ENCODE measurements around the gene PCNX1. TPM values are rescaled to one million over a fixed set of nuclear protein-coding genes. Genes with fewer than 3 reads are reported as not detected.

Gene PCNX1
- total RNA-seq, 1 donor from 2014 or later: 68.8 TPM

DNA sequence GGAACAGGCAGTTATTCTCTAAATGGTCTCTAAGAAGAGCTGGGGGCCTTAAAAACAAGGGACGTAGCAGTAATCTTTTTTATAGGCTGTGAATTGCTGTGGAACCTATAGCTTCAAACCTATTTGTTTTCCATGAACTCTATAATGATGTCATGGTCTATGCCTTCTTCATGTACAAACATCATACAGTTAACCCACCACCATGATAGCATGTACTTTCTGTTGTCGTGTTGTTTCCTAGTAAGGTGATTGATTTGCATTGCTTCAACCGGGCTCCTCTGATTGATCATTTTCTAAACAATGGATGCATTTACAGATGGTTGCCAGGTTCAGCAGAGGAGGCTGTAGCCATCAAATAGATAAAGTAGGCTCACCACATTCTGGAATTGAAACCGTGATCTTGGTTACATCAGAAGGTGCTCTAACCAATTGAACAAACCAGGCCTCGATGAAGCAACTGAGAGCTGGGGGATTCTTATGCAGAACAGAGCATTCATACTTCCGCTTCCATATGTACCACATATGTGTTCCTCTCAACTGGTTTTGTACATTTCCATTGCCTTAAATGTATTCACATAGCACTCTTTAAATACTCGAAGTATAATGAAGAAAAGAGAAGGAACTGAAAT lies 25.6 kb upstream of the PCNX1 start:
- DNase-seq (ENCODE audit: low spot score): no peak
- no peaks in the 10 kb centered on the region for H3K9me3 Mint-ChIP-seq (ENCODE audit: unreplicated experiment)
- peaks cover 1% of the 10 kb centered on the region for H3K27me3 Mint-ChIP-seq (ENCODE audit: unreplicated experiment)
- H3K4me1 Mint-ChIP-seq (ENCODE audit: unreplicated experiment): peaks cover 18% of the 10 kb centered on the region
- H3K27ac Mint-ChIP-seq (ENCODE audit: unreplicated experiment): no peak overlapping the region
- H3K36me3 Mint-ChIP-seq (ENCODE audit: low read depth, unreplicated experiment): no peaks in the 10 kb centered on the region
- no peak for TF ChIP-seq CTCF (IDR thresholded peaks at IDR 0.05; ENCODE audit: unreplicated experiment)
- H3K4me3 Mint-ChIP-seq (ENCODE audit: unreplicated experiment): no peak overlapping the region

DNA sequence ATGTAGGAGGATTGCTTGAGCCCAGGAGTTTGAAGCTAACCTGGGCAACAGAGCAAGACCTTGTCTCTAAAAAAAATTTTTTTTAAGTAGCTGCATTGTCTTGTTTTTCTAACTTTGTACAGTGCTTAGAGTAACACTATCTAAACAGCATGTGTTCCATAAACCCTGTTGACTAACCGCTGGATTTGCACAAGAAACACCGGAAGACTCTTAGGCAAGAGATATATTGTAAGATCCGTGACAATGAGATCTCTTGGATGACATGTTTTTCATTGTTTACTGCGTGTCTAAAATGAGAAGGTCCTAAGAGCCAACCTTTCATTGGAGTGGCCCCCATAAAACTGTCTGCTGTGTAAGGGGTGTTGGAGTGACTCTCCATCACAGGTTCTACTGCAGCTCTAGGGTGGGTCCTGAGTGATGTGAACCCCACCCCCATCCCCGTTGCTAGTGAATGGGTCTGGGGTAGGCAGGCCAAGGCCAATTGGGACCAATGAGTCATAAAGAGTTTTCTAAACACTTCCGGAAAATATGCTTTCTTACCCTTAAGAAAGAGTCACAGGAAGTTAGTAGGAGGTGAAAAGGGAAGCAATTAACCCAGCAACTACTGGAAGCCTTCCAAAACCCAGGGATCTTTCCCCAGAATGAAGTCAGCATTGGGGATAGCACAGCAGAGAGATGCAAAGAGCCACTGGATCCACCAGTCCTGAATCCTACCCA lies 24.3 kb upstream of the PCNX1 start:
- H3K36me3 Mint-ChIP-seq (ENCODE audit: low read depth, unreplicated experiment): no peaks in the 10 kb centered on the region
- H3K27ac Mint-ChIP-seq (ENCODE audit: unreplicated experiment): no peak overlapping the region
- no peak for TF ChIP-seq CTCF (IDR thresholded peaks at IDR 0.05; ENCODE audit: unreplicated experiment)
- no peaks in the 10 kb centered on the region for H3K9me3 Mint-ChIP-seq (ENCODE audit: unreplicated experiment)
- peaks cover 21% of the 10 kb centered on the region for H3K4me1 Mint-ChIP-seq (ENCODE audit: unreplicated experiment)
- peaks cover 1% of the 10 kb centered on the region for H3K27me3 Mint-ChIP-seq (ENCODE audit: unreplicated experiment)
- DNase-seq (ENCODE audit: low spot score): no peak
- no peak overlapping the region for H3K4me3 Mint-ChIP-seq (ENCODE audit: unreplicated experiment)

DNA sequence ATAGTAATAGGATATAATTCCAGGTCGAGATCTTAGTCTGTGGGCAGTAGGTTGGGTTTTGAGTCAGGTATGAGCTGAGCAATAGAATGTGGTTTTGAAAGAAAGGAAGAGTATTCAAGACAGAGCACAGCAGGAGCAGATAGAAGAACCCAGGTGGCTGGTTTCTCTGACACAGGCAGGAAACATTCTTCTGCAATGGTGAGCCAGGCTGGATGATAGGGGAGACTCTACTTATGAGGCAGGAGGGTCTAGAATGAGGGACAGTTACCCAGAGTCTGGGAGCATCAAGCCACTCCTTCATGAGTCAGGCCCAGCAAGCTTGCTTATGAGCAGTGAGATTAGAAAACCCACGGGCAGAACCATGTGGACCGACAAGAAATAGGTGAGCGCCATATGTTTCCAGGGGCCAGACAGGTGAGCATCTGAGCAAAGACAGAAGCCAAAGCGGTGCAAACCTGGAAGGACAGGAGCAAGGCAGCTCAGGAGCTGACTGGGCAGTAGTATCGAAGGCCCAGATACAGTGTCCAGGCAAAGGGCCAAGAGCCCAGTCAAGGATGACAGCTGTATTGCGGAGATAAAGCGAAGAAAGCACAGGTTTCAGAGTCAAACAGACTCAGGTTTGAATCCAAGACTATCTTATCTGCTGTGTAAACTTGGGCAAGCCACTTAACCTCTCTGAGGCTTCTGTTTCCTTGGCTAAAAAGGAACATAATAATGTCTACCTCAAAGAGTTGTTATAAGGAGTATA lies 22.5 kb upstream of the PCNX1 start:
- H3K4me1 Mint-ChIP-seq (ENCODE audit: unreplicated experiment): peaks cover 21% of the 10 kb centered on the region
- H3K9me3 Mint-ChIP-seq (ENCODE audit: unreplicated experiment): no peaks in the 10 kb centered on the region
- H3K36me3 Mint-ChIP-seq (ENCODE audit: low read depth, unreplicated experiment): no peaks in the 10 kb centered on the region
- no peak for TF ChIP-seq CTCF (IDR thresholded peaks at IDR 0.05; ENCODE audit: unreplicated experiment)
- no peak overlapping the region for H3K27ac Mint-ChIP-seq (ENCODE audit: unreplicated experiment)
- peaks cover 1% of the 10 kb centered on the region for H3K27me3 Mint-ChIP-seq (ENCODE audit: unreplicated experiment)
- DNase-seq (ENCODE audit: low spot score): no peak
- no peak overlapping the region for H3K4me3 Mint-ChIP-seq (ENCODE audit: unreplicated experiment)

GRCh38 chr14:70885343-70886022 lies 21.8 kb upstream of the PCNX1 start:
- no peak overlapping the region for H3K27ac Mint-ChIP-seq (ENCODE audit: unreplicated experiment)
- no peaks in the 10 kb centered on the region for H3K9me3 Mint-ChIP-seq (ENCODE audit: unreplicated experiment)
- peaks cover 21% of the 10 kb centered on the region for H3K4me1 Mint-ChIP-seq (ENCODE audit: unreplicated experiment)
- H3K27me3 Mint-ChIP-seq (ENCODE audit: unreplicated experiment): peaks cover 1% of the 10 kb centered on the region
- H3K36me3 Mint-ChIP-seq (ENCODE audit: low read depth, unreplicated experiment): no peaks in the 10 kb centered on the region
- DNase-seq (ENCODE audit: low spot score): no peak
- TF ChIP-seq CTCF (IDR thresholded peaks at IDR 0.05; ENCODE audit: unreplicated experiment): no peak
- H3K4me3 Mint-ChIP-seq (ENCODE audit: unreplicated experiment): no peak overlapping the region
